GM12872 (cell line): ENCODE measurements around the gene CPB1.
A peak's percentile ranks its signal among the peaks of the same experiment; 100 is the strongest.

ENCODE experiments used
- TF ChIP-seq, protein P1 (sequence below): IDR thresholded peaks from 3 replicates; pipeline ENCODE4 v1.5.1; 2011; ENCODE audit warnings: low read depth, mild to moderate bottlenecking, low read length, moderate library complexity; ENCODE audit not compliant: insufficient read depth

The CPB1 gene

GRCh38 chr3:148854061-148854460, 26.4 kb downstream of the CPB1 start:
- TF ChIP-seq, protein P1, sequence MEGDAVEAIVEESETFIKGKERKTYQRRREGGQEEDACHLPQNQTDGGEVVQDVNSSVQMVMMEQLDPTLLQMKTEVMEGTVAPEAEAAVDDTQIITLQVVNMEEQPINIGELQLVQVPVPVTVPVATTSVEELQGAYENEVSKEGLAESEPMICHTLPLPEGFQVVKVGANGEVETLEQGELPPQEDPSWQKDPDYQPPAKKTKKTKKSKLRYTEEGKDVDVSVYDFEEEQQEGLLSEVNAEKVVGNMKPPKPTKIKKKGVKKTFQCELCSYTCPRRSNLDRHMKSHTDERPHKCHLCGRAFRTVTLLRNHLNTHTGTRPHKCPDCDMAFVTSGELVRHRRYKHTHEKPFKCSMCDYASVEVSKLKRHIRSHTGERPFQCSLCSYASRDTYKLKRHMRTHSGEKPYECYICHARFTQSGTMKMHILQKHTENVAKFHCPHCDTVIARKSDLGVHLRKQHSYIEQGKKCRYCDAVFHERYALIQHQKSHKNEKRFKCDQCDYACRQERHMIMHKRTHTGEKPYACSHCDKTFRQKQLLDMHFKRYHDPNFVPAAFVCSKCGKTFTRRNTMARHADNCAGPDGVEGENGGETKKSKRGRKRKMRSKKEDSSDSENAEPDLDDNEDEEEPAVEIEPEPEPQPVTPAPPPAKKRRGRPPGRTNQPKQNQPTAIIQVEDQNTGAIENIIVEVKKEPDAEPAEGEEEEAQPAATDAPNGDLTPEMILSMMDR = no peak

DNA sequence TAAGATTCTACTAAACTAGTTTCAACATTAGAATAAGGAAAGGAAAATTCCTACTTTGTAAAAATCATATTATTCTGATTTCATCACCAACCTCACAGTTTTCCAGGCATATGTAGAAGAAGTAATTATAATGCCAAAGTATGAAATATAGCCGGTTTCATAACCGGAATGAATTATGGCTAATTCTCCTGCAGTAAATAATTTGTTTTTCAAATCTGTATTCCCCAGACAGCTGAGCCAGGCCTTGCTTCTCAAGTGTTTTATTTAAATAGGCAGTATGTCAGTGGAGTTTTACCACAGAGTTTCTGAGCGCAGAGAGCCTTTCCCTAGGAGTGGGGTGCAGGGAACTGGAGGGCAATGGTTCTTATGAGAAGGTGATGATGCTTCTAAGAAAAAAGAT, 28.8 kb downstream of the CPB1 start:
- TF ChIP-seq, protein P1 = no peak

- TF ChIP-seq, protein P1 = no peak
Measured at GRCh38 chr3:148857316-148857715, 29.7 kb downstream of the CPB1 start.

DNA sequence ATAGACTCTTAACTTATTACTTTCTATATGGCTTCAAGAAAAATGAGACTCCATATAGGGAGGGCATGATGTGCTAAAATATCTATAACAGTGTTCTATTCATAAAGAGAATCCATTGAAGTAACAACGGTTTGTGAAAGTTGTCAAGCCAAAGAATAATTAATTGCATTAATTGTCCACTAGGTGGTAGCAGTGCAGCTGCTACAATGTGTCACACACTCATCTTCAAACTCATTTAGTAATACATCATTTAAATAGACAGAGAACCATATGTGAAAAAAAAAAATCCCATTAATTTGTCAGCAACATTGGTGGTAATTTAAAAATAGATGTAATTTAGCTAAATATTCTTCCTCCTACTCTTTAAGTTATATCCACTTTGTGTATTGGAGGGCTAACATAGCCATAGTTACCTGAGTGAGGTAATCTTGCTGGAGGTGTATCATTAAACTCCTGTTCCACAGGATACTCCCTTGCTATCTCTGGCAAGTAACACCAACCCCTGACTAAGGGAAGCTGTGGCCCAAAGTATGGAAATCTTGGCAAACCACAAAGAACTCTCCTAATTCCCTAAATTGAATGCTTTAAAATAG, 33.8 kb downstream of the CPB1 start:
- TF ChIP-seq, protein P1 = peak; percentile 50

- TF ChIP-seq, protein P1 = no peak
Measured at GRCh38 chr3:148863297-148863696, 35.7 kb downstream of the CPB1 start.

- TF ChIP-seq, protein P1 = no peak
Measured at GRCh38 chr3:148863814-148864213, 36.2 kb downstream of the CPB1 start.

DNA sequence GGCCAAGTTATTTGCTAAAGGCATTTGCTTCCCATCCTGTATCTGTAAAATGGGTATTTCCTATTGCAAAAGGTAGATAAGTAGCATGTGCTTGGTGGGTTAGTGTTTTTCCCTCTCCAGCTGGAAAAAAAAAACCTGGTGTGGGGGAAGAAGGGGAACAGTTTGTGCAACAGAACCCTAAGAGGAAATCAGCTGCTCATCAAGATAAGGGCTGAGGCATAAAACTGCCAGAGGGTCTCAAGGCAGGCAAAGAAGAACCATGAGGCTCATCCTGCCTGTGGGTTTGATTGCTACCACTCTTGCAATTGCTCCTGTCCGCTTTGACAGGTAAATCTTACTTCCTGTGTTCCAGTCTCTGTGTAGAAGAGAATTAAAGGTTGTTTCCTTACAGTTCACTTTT, 37.4 kb downstream of the CPB1 start, which contains the start of gene CPA3:
Gene CPA3 (plus strand): TSS at position 248 of the 400 bp plus-strand sequence. CDS start 12 bp downstream, at position 260.
- TF ChIP-seq, protein P1 = no peak

DNA sequence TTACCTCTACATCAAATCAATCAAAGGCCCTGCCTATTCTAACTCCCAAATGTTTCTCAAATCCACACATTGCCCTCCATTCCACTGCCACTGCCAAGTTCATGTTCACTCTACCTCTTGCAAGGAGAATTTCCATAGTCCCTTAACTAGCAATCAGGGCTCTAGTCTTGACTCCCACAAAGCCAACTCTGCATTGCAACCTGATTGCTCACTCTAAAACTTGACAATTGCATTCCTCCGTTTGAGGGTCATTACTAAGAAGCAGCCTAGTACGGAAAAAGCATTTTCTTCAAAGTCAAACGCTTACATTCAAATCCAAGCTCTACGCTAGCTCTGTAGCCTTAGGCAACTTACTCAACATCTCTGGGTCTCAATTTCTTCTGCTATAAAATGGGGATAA, 38.6 kb downstream of the CPB1 start:
- TF ChIP-seq, protein P1 = no peak
